Transverse colon (tissue), 4 donors: ENCODE measurements around the gene SLC25A2.

Experiments
- EP300 ChIP-seq: sonication (generic); formaldehyde crosslinking; IDR thresholded peaks from one replicate; pipeline ENCODE4 v1.6.1; 2017; ENCODE audit warnings: antibody characterized with exemption, low read depth
- POLR2A ChIP-seq: fragments of 450-650 bp; IDR thresholded peaks from one replicate; pipeline ENCODE4 v1.6.1; 2016; ENCODE audit warnings: antibody characterized with exemption, mild to moderate bottlenecking, moderate library complexity
- POLR2AphosphoS5 ChIP-seq, 3 donors: sonication (generic); formaldehyde crosslinking; IDR thresholded peaks; one replicate each; pipeline ENCODE4 v1.6.1; 2016; ENCODE audit warnings: antibody characterized with exemption in 3 of 3
- TF ChIP-seq, protein P1 (sequence below), 5 experiments: fragments of 200-600 bp in 3 of 5; fragments of 450-650 bp in 2 of 5; sonication (generic) in 3 of 5; IDR thresholded peaks; 1 replicate in 2 of 5; 2 replicates in 3 of 5; pipeline ENCODE4 v1.5.1; 2016 to 2017; ENCODE audit warnings: antibody characterized with exemption in 5 of 5, inconsistent platforms in 3 of 5, mild to moderate bottlenecking in 2 of 5, moderate library complexity in 1 of 5

DNA sequence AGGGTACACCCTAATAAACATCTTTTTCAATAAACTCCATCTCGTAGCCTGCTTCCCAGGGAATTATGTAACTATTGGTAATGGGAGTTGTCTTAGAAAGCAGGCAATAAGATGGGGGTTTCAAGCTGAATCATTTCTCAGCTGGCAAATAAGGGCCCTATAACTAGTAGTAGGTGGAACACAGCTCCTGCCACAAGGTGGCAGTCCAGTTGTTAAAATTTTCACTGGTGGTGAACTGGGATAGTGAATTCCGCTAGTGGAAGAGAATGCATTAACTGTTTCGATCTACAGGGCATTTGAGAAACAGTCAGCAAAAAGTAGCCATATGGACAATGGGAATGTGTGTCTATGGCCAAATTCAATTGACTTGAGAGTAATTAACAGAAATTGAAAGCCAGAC is 30.9 kb downstream of the SLC25A2 start:
- TF ChIP-seq, protein P1, sequence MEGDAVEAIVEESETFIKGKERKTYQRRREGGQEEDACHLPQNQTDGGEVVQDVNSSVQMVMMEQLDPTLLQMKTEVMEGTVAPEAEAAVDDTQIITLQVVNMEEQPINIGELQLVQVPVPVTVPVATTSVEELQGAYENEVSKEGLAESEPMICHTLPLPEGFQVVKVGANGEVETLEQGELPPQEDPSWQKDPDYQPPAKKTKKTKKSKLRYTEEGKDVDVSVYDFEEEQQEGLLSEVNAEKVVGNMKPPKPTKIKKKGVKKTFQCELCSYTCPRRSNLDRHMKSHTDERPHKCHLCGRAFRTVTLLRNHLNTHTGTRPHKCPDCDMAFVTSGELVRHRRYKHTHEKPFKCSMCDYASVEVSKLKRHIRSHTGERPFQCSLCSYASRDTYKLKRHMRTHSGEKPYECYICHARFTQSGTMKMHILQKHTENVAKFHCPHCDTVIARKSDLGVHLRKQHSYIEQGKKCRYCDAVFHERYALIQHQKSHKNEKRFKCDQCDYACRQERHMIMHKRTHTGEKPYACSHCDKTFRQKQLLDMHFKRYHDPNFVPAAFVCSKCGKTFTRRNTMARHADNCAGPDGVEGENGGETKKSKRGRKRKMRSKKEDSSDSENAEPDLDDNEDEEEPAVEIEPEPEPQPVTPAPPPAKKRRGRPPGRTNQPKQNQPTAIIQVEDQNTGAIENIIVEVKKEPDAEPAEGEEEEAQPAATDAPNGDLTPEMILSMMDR (IDR thresholded peaks at IDR 0.05), result no peak
- TF ChIP-seq EP300 (no peak), POLR2AphosphoS5 (IDR thresholded peaks at IDR 0.05) (no peak), POLR2A (no peak)
